Panc1 (cell line): ENCODE results near the gene CDK4. TPM values are rescaled to one million over a fixed set of nuclear protein-coding genes. Genes with fewer than 3 reads are reported as not detected.

Experiments
- ATAC-seq: fragments of 200-7000 bp; cut with Tn5 transposase; 2 replicates; pipeline ENCODE4 v1.9.1; 2020; ENCODE audit warnings: mild to moderate bottlenecking, moderate library complexity
- BruUV-seq: library from RNA; stranded (reverse); fragments of 400-500 nt; replicated peaks from 2 replicates; lab custom pipeline; 2021; lab: Mats Ljungman, UMichigan
- CTCF ChIA-PET: fragments of 300-600 bp; sonication (Branson Sonifier 250); formaldehyde crosslinking; loops from one replicate; lab custom pipeline; 2022; ENCODE audit warnings: antibody characterized with exemption; lab: Charles Lee
- POLR2A ChIA-PET: fragments of 300-600 bp; sonication (Branson Sonifier 250); formaldehyde crosslinking; loops from one replicate; lab custom pipeline; 2022; ENCODE audit warnings: antibody characterized with exemption; lab: Charles Lee
- DNase-seq: peaks from one replicate; pipeline ENCODE4 v3.0.0-alpha.2; 2010; ENCODE audit warnings: low read depth, low spot score
- H3K27ac ChIP-seq: 2 replicates; pipeline ENCODE4 v1.5.1; 2011; ENCODE audit warnings: mild to moderate bottlenecking, low read length, inconsistent platforms
- H3K27me3 ChIP-seq: fragments of 200-500 bp; sonication (Bioruptor generic); 2 replicates; pipeline ENCODE4 v1.6.0; 2014; ENCODE audit warnings: low read length, inconsistent platforms; ENCODE audit not compliant: control insufficient read depth, insufficient read depth
- H3K36me3 ChIP-seq: fragments of 200-500 bp; sonication (Bioruptor generic); 2 replicates; pipeline ENCODE4 v1.5.1; 2014; ENCODE audit warnings: inconsistent platforms, mild to moderate bottlenecking, low read length, moderate library complexity; ENCODE audit not compliant: control insufficient read depth, insufficient read depth
- H3K4me1 ChIP-seq: 2 replicates; pipeline ENCODE4 v1.5.1; 2011; ENCODE audit warnings: inconsistent platforms, mild to moderate bottlenecking, low read length, moderate library complexity; ENCODE audit not compliant: control insufficient read depth, insufficient read depth
- H3K4me3 ChIP-seq, 2 experiments: 2 replicates each; pipeline ENCODE4 v1.5.1; 2011 to 2012; ENCODE audit warnings: low read depth in 2 of 2, low read length in 2 of 2, mild to moderate bottlenecking in 2 of 2, inconsistent platforms in 1 of 2, moderate library complexity in 1 of 2
- H3K9me3 ChIP-seq: fragments of 200-500 bp; sonication (Bioruptor generic); 2 replicates; pipeline ENCODE4 v1.5.1; 2014; ENCODE audit warnings: low read depth, mild to moderate bottlenecking, inconsistent platforms, low read length, moderate library complexity; ENCODE audit not compliant: control insufficient read depth, insufficient read depth
- POLR2AphosphoS5 ChIP-seq: IDR thresholded peaks from 2 replicates; pipeline ENCODE4 v1.6.1; 2012; ENCODE audit warnings: mild to moderate bottlenecking, low read depth, low read length, moderate library complexity
- SIN3A ChIP-seq: IDR thresholded peaks from 2 replicates; pipeline ENCODE4 v1.6.1; 2012; ENCODE audit warnings: low read depth, mild to moderate bottlenecking, low read length, moderate library complexity, borderline replicate concordance; ENCODE audit not compliant: insufficient read depth
- TCF7L2 ChIP-seq: IDR thresholded peaks from 2 replicates; pipeline ENCODE4 v1.6.1; 2011; ENCODE audit warnings: mild to moderate bottlenecking, low read depth, low read length, inconsistent platforms
- in situ Hi-C: cut with HindIII; loops from 2 replicates; pipeline ENCODE4 v1.10.0; 2016; ENCODE audit warnings: low sequenced_read_pairs, low pct_unique_long_range_greater_than_20kb
- intact Hi-C: fragments of 100-400 bp; cut with micrococcal nuclease; formaldehyde crosslinking; loops from one replicate; pipeline ENCODE4 v1.10.0; 2022; ENCODE audit not compliant: unreplicated experiment
- total RNA-seq: library from RNA; stranded (reverse); gene quantifications from one replicate; pipeline ENCODE4 v1.2.1, GENCODE V29; 2021; ENCODE audit not compliant: unreplicated experiment
- TF ChIP-seq, protein P1 (sequence below), 2 experiments: IDR thresholded peaks; 2 replicates each; pipeline ENCODE4 v1.6.1; 2011 to 2012; ENCODE audit warnings: low read depth in 2 of 2, control low read depth in 1 of 2, low read length in 1 of 2, mild to moderate bottlenecking in 1 of 2, moderate library complexity in 1 of 2; ENCODE audit not compliant: insufficient read depth in 1 of 2
- TF ChIP-seq, protein P2 (sequence below): fragments of 450-650 bp; IDR thresholded peaks from 2 replicates; pipeline ENCODE4 v1.5.1; 2017; ENCODE audit warnings: mild to moderate bottlenecking

The CDK4 gene
- total RNA-seq, 1 experiment from 2014 or later, result 201 TPM

DNA sequence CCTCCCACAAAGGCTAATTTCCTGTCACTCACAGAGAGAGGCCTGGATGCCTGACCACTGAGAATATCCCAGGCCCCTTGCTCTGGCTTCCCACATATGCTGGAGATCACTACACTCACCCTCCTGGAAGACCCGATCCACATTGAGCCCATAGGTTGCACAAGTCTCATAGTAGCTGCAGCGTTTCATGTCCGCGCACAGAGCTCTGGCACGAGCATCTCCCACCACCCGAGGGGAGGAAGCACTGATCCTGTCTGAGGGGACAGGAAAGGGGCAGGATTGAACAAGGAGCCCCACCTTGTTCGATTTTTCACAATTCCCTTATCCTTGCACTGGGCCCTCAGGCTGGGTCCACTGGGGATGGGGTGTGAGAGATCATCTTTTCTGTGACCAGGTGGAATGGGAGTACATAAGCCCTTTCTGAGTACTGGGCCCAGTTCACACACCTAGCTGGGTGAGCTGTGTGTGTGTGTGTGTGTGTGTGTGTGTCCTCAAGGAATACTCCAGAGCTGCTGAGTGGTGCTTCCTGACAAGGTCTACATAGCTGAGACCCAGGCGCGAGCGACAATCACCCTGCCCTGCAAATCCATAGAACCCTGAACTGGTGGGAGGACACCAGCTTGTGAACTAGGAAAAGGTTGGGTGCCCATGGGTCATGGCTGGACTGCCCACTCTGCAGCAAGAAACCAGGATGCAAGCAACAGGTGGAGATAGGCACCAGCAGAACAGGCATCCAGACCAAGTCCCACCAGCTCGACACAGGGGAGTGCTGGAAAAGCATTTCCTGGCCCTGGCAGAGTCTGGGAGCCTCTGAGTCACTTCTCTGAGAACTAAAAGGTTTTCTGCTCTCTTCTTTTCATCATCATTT is 19.1 kb downstream of the CDK4 start:
- DNase-seq (no peak), ATAC-seq (no peak)
- Histone ChIP-seq H3K9me3 (no peaks in the 10 kb centered on the region), H3K4me3 (no peak overlapping the region), H3K27me3 (no peaks in the 10 kb centered on the region; the same call in 1 of the 2 replicates), H3K4me1 (peaks cover 7% of the 10 kb centered on the region; the same call in 1 of the 2 replicates), H3K27ac (no peak overlapping the region), H3K36me3 (no peaks in the 10 kb centered on the region)
- ChIA-PET CTCF (interaction anchor here (0.5 kb wide), 1 partner anchor 8 kb away, joined by 3 read pairs; no protein-coding TSS in a partner anchor), POLR2A (no interaction called here)
- in situ Hi-C loops (no loop called here), intact Hi-C loops (no loop called here)
- TF ChIP-seq, protein P1, sequence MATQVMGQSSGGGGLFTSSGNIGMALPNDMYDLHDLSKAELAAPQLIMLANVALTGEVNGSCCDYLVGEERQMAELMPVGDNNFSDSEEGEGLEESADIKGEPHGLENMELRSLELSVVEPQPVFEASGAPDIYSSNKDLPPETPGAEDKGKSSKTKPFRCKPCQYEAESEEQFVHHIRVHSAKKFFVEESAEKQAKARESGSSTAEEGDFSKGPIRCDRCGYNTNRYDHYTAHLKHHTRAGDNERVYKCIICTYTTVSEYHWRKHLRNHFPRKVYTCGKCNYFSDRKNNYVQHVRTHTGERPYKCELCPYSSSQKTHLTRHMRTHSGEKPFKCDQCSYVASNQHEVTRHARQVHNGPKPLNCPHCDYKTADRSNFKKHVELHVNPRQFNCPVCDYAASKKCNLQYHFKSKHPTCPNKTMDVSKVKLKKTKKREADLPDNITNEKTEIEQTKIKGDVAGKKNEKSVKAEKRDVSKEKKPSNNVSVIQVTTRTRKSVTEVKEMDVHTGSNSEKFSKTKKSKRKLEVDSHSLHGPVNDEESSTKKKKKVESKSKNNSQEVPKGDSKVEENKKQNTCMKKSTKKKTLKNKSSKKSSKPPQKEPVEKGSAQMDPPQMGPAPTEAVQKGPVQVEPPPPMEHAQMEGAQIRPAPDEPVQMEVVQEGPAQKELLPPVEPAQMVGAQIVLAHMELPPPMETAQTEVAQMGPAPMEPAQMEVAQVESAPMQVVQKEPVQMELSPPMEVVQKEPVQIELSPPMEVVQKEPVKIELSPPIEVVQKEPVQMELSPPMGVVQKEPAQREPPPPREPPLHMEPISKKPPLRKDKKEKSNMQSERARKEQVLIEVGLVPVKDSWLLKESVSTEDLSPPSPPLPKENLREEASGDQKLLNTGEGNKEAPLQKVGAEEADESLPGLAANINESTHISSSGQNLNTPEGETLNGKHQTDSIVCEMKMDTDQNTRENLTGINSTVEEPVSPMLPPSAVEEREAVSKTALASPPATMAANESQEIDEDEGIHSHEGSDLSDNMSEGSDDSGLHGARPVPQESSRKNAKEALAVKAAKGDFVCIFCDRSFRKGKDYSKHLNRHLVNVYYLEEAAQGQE (IDR thresholded peaks at IDR 0.05; ENCODE audit: insufficient read depth in 1 of 2, low read depth in 2 of 2, low read length in 1 of 2), result no peak
- TF ChIP-seq TCF7L2 (no peak), POLR2AphosphoS5 (no peak), SIN3A (no peak)
- TF ChIP-seq, protein P2, sequence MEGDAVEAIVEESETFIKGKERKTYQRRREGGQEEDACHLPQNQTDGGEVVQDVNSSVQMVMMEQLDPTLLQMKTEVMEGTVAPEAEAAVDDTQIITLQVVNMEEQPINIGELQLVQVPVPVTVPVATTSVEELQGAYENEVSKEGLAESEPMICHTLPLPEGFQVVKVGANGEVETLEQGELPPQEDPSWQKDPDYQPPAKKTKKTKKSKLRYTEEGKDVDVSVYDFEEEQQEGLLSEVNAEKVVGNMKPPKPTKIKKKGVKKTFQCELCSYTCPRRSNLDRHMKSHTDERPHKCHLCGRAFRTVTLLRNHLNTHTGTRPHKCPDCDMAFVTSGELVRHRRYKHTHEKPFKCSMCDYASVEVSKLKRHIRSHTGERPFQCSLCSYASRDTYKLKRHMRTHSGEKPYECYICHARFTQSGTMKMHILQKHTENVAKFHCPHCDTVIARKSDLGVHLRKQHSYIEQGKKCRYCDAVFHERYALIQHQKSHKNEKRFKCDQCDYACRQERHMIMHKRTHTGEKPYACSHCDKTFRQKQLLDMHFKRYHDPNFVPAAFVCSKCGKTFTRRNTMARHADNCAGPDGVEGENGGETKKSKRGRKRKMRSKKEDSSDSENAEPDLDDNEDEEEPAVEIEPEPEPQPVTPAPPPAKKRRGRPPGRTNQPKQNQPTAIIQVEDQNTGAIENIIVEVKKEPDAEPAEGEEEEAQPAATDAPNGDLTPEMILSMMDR, result no peak
- no TSS peak for BruUV-seq

DNA sequence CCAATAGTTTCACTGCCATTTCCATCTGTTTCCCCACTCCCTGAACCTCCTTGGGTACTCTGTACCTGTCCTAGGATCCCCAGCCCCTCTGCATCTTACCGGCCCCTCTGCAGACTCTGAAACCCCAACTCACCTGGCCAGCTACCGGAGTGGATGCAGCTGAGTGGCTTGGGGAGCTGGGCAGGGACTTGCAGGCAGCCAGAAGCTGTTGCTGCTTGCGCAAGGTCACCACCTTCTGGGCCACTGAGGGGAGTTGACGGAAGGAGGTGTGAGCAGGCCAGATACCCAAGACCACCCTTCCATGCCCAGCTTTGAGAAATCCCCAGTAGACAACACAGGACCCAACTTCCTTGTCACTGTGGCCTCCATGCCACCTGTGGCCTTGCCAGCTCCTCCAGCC is 19.8 kb downstream of the CDK4 start:
- POLR2A ChIA-PET, result no interaction called here
- no TSS peak for BruUV-seq
- peaks cover 7% of the 10 kb centered on the region; the same call in 1 of the 2 replicates for H3K4me1 ChIP-seq
- TF ChIP-seq, protein P1 (IDR thresholded peaks at IDR 0.05; ENCODE audit: insufficient read depth in 1 of 2, low read depth in 2 of 2, low read length in 1 of 2), result no peak
- TF ChIP-seq POLR2AphosphoS5 (no peak), TCF7L2 (no peak), SIN3A (no peak)
- TF ChIP-seq, protein P2, result no peak
- ATAC-seq (no peak), DNase-seq (no peak)
- H3K9me3 ChIP-seq, result no peaks in the 10 kb centered on the region
- no peaks in the 10 kb centered on the region for H3K36me3 ChIP-seq
- in situ Hi-C loops, result no loop called here
- no peaks in the 10 kb centered on the region; the same call in 1 of the 2 replicates for H3K27me3 ChIP-seq
- no peak overlapping the region for H3K27ac ChIP-seq
- CTCF ChIA-PET, result no interaction called here
- no peak overlapping the region for H3K4me3 ChIP-seq
- intact Hi-C loops, result no loop called here
